Astrocyte (in vitro differentiated cells and primary cell): ENCODE measurements around the gene DIP2C. TPM values are rescaled to one million over a fixed set of nuclear protein-coding genes. Genes with fewer than 3 reads are reported as not detected.

ENCODE experiments used
- DNase-seq: peaks from one replicate; pipeline ENCODE4 v3.0.0-alpha.2; 2010; ENCODE audit warnings: low read depth
- FAIRE-seq: peaks from 2 replicates; lab custom pipeline; 2011; peaks lifted over from hg19 to GRCh38; lab: Jason Lieb, UNC
- H2AFZ ChIP-seq: 2 replicates; pipeline ENCODE4 v1.6.0; 2012; ENCODE audit warnings: low read depth, low read length, inconsistent platforms
- H3K27ac ChIP-seq: 2 replicates; pipeline ENCODE4 v1.5.1; 2011; ENCODE audit warnings: low read depth, low read length, inconsistent platforms
- H3K27me3 ChIP-seq: 2 replicates; pipeline ENCODE4 v1.6.0; 2011; ENCODE audit warnings: low read length, inconsistent platforms; ENCODE audit not compliant: insufficient read depth
- H3K36me3 ChIP-seq: 2 replicates; pipeline ENCODE4 v1.5.1; 2011; ENCODE audit warnings: low read length, inconsistent platforms; ENCODE audit not compliant: insufficient read depth
- H3K4me1 ChIP-seq: 2 replicates; pipeline ENCODE4 v1.5.1; 2011; ENCODE audit warnings: low read length, inconsistent platforms; ENCODE audit not compliant: insufficient read depth
- H3K4me2 ChIP-seq: 2 replicates; pipeline ENCODE4 v1.6.0; 2012; ENCODE audit warnings: low read length, inconsistent platforms
- H3K4me3 ChIP-seq: 2 replicates; pipeline ENCODE4 v1.5.1; 2011; ENCODE audit warnings: low read depth, mild to moderate bottlenecking, low read length, inconsistent platforms; ENCODE audit not compliant: insufficient read depth
- H3K79me2 ChIP-seq: 2 replicates; pipeline ENCODE4 v1.6.0; 2012; ENCODE audit warnings: mild to moderate bottlenecking, low read length, inconsistent platforms; ENCODE audit not compliant: insufficient read depth
- H3K9ac ChIP-seq: 2 replicates; pipeline ENCODE4 v1.6.0; 2012; ENCODE audit warnings: mild to moderate bottlenecking, low read length, inconsistent platforms
- H3K9me3 ChIP-seq: 2 replicates; pipeline ENCODE4 v1.5.1; 2012; ENCODE audit warnings: low read depth, mild to moderate bottlenecking, low read length, inconsistent platforms; ENCODE audit not compliant: insufficient read depth
- H4K20me1 ChIP-seq: 2 replicates; pipeline ENCODE4 v1.6.0; 2012; ENCODE audit warnings: low read length, inconsistent platforms; ENCODE audit not compliant: insufficient read depth
- H3K27ac Mint-ChIP-seq: one replicate; pipeline ENCODE4 v1.8.0; 2021; ENCODE audit warnings: mild to moderate bottlenecking, mixed read lengths; ENCODE audit not compliant: unreplicated experiment
- H3K27me3 Mint-ChIP-seq: one replicate; pipeline ENCODE4 v1.8.0; 2021; ENCODE audit warnings: low read depth, mixed read lengths; ENCODE audit not compliant: unreplicated experiment
- H3K36me3 Mint-ChIP-seq: one replicate; pipeline ENCODE4 v1.8.0; 2021; ENCODE audit warnings: low read depth, mixed read lengths; ENCODE audit not compliant: unreplicated experiment
- H3K4me1 Mint-ChIP-seq: one replicate; pipeline ENCODE4 v1.8.0; 2021; ENCODE audit warnings: low read depth, mixed read lengths; ENCODE audit not compliant: unreplicated experiment
- H3K4me3 Mint-ChIP-seq: one replicate; pipeline ENCODE4 v1.8.0; 2021; ENCODE audit warnings: mild to moderate bottlenecking, moderate library complexity, mixed read lengths; ENCODE audit not compliant: unreplicated experiment
- H3K9me3 Mint-ChIP-seq: one replicate; pipeline ENCODE4 v1.8.0; 2021; ENCODE audit warnings: mild to moderate bottlenecking, mixed read lengths; ENCODE audit not compliant: unreplicated experiment
- EZH2 ChIP-seq: IDR thresholded peaks from 2 replicates; pipeline ENCODE4 v1.6.1; 2012; ENCODE audit warnings: mild to moderate bottlenecking, low read length, inconsistent platforms; ENCODE audit not compliant: insufficient read depth
- total RNA-seq: library from RNA; stranded (reverse); gene quantifications from 2 replicates; pipeline ENCODE4 v1.2.1, GENCODE V29; 2021
- TF ChIP-seq, protein P1 (sequence below): IDR thresholded peaks from 2 replicates; pipeline ENCODE4 v1.5.1; 2011; ENCODE audit warnings: low read depth, mild to moderate bottlenecking, inconsistent platforms, low read length, moderate library complexity; ENCODE audit not compliant: insufficient read depth

Gene DIP2C
- total RNA-seq, 1 donor from 2014 or later: 27.3 TPM

GRCh38 chr10:271722-272121 lies 417.7 kb downstream of the DIP2C start:
- H3K4me3 ChIP-seq: no peak overlapping the region
- DNase-seq (no peak), FAIRE-seq (no peak)
- no peak overlapping the region for H3K4me3 Mint-ChIP-seq
- no peak for TF ChIP-seq EZH2
- TF ChIP-seq, protein P1, sequence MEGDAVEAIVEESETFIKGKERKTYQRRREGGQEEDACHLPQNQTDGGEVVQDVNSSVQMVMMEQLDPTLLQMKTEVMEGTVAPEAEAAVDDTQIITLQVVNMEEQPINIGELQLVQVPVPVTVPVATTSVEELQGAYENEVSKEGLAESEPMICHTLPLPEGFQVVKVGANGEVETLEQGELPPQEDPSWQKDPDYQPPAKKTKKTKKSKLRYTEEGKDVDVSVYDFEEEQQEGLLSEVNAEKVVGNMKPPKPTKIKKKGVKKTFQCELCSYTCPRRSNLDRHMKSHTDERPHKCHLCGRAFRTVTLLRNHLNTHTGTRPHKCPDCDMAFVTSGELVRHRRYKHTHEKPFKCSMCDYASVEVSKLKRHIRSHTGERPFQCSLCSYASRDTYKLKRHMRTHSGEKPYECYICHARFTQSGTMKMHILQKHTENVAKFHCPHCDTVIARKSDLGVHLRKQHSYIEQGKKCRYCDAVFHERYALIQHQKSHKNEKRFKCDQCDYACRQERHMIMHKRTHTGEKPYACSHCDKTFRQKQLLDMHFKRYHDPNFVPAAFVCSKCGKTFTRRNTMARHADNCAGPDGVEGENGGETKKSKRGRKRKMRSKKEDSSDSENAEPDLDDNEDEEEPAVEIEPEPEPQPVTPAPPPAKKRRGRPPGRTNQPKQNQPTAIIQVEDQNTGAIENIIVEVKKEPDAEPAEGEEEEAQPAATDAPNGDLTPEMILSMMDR: no peak
- H3K27me3 ChIP-seq: no peaks in the 10 kb centered on the region
- no peaks in the 10 kb centered on the region for H3K9me3 ChIP-seq
- no peak overlapping the region for H3K9ac ChIP-seq
- no peak overlapping the region for H3K27ac Mint-ChIP-seq
- peaks cover 14% of the 10 kb centered on the region for H3K36me3 Mint-ChIP-seq
- H3K9me3 Mint-ChIP-seq: no peaks in the 10 kb centered on the region
- H3K27me3 Mint-ChIP-seq: no peaks in the 10 kb centered on the region
- no peak overlapping the region for H3K4me2 ChIP-seq
- H3K27ac ChIP-seq: no peak overlapping the region
- no peak overlapping the region for H2AFZ ChIP-seq
- H4K20me1 ChIP-seq: no peaks in the 10 kb centered on the region
- H3K4me1 Mint-ChIP-seq: peaks cover 8% of the 10 kb centered on the region
- no peaks in the 10 kb centered on the region for H3K4me1 ChIP-seq
- peaks cover 4% of the 10 kb centered on the region for H3K36me3 ChIP-seq
- no peaks in the 10 kb centered on the region for H3K79me2 ChIP-seq

DNA sequence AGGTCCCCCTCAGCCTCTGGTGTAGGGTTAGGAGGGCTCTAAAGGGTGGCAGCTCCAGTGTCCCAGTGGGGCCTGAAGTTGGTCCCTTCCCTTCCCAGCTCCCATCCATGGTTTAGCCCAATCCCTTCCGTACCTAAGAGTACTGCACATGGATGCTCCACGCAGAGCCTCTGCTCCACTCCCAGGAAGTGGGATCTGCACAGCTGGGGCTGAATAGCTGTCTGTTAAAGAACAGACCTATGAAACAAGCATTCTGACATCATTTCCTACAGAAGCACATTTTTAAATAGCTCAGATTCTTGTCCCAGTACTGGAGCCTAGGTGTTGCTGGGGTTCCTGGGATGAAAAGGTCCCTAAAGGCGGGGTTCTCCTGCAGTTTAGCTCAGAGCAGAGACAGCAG lies 418.3 kb downstream of the DIP2C start:
- DNase-seq: no peak

DNA sequence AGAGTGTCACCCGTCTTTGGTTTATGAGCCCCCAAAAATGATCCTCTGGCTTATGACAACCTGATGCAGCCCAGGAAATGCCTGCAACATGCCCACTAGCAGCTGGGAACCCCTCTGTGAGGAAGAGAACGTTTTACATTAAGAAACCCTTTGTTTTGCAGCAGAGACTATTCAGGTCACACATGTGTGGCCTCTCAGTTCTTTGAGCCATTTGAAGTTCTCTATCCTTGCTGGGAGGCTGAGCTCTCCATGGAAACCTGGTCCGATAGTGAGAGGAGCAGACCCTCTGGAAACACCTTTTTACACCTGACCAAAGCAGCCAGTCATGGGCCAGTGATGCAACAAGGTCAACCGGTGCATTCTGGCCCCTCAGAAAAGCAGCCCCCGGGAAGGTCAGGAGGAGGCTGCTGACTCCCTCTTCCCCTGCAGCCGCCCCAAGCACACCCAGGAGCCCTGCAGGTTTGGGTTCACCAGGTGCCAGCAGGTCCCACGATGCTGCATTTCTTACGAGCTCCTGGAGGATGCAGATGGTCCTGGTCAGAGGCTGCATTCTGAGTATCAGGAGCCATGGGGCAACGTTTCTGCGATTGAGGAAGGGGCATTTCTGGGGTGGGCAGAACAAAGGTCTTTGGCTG lies 419.9 kb downstream of the DIP2C start:
- peaks cover 6% of the 10 kb centered on the region for H3K36me3 Mint-ChIP-seq
- no peak overlapping the region for H3K9ac ChIP-seq
- no peaks in the 10 kb centered on the region for H3K9me3 ChIP-seq
- TF ChIP-seq EZH2: no peak
- TF ChIP-seq, protein P1: no peak
- H3K4me1 Mint-ChIP-seq: peaks cover 8% of the 10 kb centered on the region
- H3K9me3 Mint-ChIP-seq: no peaks in the 10 kb centered on the region
- H3K36me3 ChIP-seq: no peaks in the 10 kb centered on the region
- H3K27me3 ChIP-seq: no peaks in the 10 kb centered on the region
- DNase-seq (no peak), FAIRE-seq (no peak)
- no peak overlapping the region for H2AFZ ChIP-seq
- no peak overlapping the region for H3K4me2 ChIP-seq
- no peaks in the 10 kb centered on the region for H3K27me3 Mint-ChIP-seq
- H3K4me3 Mint-ChIP-seq: no peak overlapping the region
- H3K79me2 ChIP-seq: no peaks in the 10 kb centered on the region
- H3K27ac Mint-ChIP-seq: no peak overlapping the region
- no peak overlapping the region for H3K27ac ChIP-seq
- H3K4me1 ChIP-seq: no peaks in the 10 kb centered on the region
- no peak overlapping the region for H3K4me3 ChIP-seq
- H4K20me1 ChIP-seq: no peaks in the 10 kb centered on the region

More for the DNA sequence above, 418.3 kb downstream of the DIP2C start:
- Histone ChIP-seq H3K9ac (no peak overlapping the region), H3K9me3 (no peaks in the 10 kb centered on the region), H3K4me3 (no peak overlapping the region), H3K4me2 (no peak overlapping the region), H3K79me2 (no peaks in the 10 kb centered on the region), H4K20me1 (no peaks in the 10 kb centered on the region), H3K4me1 (no peaks in the 10 kb centered on the region), H3K27me3 (no peaks in the 10 kb centered on the region), H3K27ac (no peak overlapping the region), H2AFZ (no peak overlapping the region), H3K36me3 (peaks cover 4% of the 10 kb centered on the region)
- Mint-ChIP-seq H3K27me3 (no peaks in the 10 kb centered on the region), H3K4me3 (no peak overlapping the region), H3K36me3 (peaks cover 14% of the 10 kb centered on the region), H3K4me1 (peaks cover 8% of the 10 kb centered on the region), H3K27ac (no peak overlapping the region), H3K9me3 (no peaks in the 10 kb centered on the region)
- FAIRE-seq: no peak
- TF ChIP-seq, protein P1: no peak
- TF ChIP-seq EZH2: no peak
